Ectodermal cell (in vitro differentiated cells): ENCODE results near the gene SLC48A1.

ENCODE experiments used
- H3K27ac ChIP-seq: 2 replicates; pipeline ENCODE4 v1.7.0; 2013; ENCODE audit warnings: mild to moderate bottlenecking, low read depth, low read length; ENCODE audit not compliant: insufficient read depth, poor library complexity, severe bottlenecking
- H3K27me3 ChIP-seq: 2 replicates; pipeline ENCODE4 v1.7.0; 2013; ENCODE audit warnings: mild to moderate bottlenecking, low read length; ENCODE audit not compliant: insufficient read depth, control insufficient read depth, poor library complexity, severe bottlenecking
- H3K36me3 ChIP-seq: one replicate; pipeline ENCODE4 v1.7.0; 2013; ENCODE audit warnings: low read length; ENCODE audit not compliant: control insufficient read depth, insufficient read depth
- H3K4me1 ChIP-seq: one replicate; pipeline ENCODE4 v1.7.0; 2013; ENCODE audit warnings: low read length; ENCODE audit not compliant: control insufficient read depth, insufficient read depth
- H3K4me3 ChIP-seq: 2 replicates; pipeline ENCODE4 v1.7.0; 2013; ENCODE audit warnings: low read depth, low read length, control low read depth; ENCODE audit not compliant: insufficient read depth
- H3K9me3 ChIP-seq: 2 replicates; pipeline ENCODE4 v1.7.0; 2013; ENCODE audit warnings: mild to moderate bottlenecking, low read length, moderate library complexity; ENCODE audit not compliant: control insufficient read depth
- WGBS, 2 experiments: methylation state at CpG; one replicate each; pipeline ENCODE4 v1.1.7; 2013; ENCODE audit warnings: missing lambda C conversion rate in 2 of 2; 5-methylcytosine and 5-hydroxymethylcytosine counted together

SLC48A1 gene

DNA sequence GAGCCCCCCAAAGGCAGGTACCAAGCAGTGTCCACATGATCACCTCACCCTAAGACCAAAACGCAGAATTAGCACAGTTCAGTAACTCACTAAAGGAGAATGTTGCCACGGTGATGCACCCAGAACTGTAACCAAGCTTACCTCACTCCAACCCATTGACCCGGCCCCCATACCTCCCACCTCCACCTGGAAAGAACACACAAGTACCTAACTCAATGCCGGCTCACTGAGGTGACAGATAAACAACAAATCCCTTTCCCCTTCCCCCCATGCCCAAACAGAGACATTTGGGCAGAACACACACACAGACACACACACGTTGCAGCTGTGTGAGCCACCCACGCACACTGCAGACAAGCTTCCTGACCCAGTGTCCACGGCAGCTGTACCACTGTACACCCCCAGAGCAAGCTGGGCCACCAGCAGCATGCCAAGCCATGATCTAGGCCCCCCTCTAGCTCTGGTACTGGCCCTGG, 15.6 kb upstream of the SLC48A1 start:
- peaks cover 17% of the 10 kb centered on the region for H3K4me1 ChIP-seq

DNA sequence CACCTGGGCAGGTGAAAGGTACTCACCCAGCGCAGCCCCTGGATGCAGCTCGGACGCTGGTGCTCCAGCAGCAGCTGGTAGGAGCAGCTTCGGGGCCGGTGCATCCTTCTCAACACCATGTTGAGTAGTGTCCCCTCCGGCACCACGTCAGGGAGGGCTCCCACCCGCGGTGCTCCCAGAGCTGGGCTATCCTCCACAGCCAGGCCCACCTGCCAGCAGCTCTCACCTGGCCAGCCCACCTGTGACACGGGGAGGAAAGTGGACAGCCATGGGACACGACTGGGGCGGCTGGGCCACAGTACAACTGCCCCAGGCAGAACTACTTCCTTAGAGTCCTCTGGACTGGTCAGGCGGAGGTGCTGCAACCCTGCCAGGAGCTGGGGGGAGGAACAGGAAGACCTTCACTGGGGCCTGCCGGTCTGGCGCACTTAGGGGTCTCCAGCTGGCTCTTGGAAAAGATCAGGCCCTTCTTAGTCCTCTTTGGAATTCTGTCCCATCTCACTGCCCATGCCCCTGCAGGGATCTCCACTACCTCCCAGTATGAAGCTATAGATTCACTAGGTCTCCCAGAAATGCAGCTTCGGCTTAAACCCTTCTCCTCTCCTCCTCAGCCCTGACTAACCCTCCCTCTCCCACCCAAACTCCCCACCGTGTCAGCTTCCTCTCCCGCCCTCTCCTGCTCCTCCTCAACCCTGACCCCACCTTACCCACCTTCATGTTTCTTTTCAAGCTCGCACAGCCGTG, 15.0 kb upstream of the SLC48A1 start:
- Histone ChIP-seq H3K27me3 (peaks cover 11% of the 10 kb centered on the region), H3K4me3 (peak overlapping the region; percentile 51), H3K27ac (no peak overlapping the region), H3K36me3 (no peaks in the 10 kb centered on the region), H3K9me3 (no peaks in the 10 kb centered on the region), H3K4me1 (peaks cover 17% of the 10 kb centered on the region)
- 55 to 57% methylated on average over 20 of the region's 20 CpGs for WGBS, 2 experiments

More for the DNA sequence above, 15.6 kb upstream of the SLC48A1 start:
- whole genome bisulfite sequencing, 2 experiments, result 80 to 87% methylated on average over 7 of the region's 7 CpGs
- Histone ChIP-seq H3K36me3 (no peaks in the 10 kb centered on the region), H3K27ac (no peak overlapping the region), H3K9me3 (no peaks in the 10 kb centered on the region), H3K4me3 (no peak overlapping the region), H3K27me3 (peaks cover 11% of the 10 kb centered on the region)

DNA sequence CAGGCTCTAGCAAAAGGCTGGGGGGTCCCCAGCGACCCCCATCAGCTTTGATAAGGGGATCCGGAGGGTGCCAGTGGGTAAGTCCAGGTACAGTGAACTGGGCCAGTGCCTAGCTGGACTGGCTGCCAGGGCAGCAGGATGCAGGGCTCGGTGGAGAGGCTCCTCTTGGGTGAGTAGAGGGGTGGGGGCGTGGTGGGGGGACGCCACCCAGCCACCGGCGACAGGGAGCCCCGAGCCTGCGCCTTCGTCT, 14.5 kb upstream of the SLC48A1 start:
- H3K9me3 ChIP-seq, result no peaks in the 10 kb centered on the region
- H3K4me3 ChIP-seq, result peak overlapping the region; percentile 51
- no peak overlapping the region for H3K27ac ChIP-seq
- no peaks in the 10 kb centered on the region for H3K36me3 ChIP-seq
- peaks cover 17% of the 10 kb centered on the region for H3K4me1 ChIP-seq
- 9 to 10% methylated on average over 10 of the region's 10 CpGs for WGBS, 2 experiments
- H3K27me3 ChIP-seq, result peaks cover 11% of the 10 kb centered on the region

DNA sequence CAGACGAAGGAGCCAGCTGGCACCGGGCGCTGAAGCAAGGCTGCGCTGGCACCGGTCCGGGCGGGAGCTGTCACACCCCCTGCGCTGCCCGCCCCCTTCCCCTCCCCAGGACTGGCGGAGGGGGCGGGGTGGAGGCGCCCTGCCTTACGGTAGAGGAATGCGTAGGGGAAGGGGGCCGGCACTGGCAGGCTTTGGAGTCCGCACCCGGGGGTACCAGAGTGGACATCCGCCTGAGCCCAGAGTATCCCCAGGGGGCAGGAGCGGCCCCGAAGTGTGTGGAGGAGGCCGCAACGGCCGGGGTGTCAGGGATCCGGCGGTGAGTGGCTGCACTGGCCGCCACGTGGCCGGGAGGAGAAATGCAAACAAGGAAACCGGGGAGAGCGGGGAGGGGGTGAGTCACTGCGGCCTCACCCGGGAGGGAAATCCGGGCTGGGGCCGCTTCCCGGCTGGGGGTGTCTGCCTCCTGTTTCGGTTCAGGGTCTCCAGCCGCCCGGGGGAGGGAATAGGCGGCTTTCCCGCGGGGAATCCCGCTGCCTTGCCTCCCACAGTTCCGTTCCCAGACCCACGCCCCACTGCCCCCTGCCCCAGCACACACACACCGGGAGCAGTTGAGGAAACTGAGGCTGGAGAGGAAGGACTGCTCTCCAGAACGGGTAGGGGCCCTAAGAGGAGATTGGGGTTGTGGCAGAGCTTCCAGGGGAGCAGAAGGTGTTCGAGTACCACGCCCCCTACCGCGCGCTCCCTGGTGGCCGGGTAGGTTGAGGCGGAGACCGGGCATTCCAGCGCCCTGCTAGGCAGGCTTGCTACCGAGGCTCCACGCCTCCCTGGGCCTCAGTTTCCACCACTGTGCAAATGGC, 14.0 kb upstream of the SLC48A1 start, which contains the start of gene RAPGEF3:
Gene RAPGEF3 (minus strand): TSS at position 47 of the 857 bp plus-strand sequence. CDS start 324 bp downstream, outside the sequence.
- Histone ChIP-seq H3K4me1 (peaks cover 17% of the 10 kb centered on the region), H3K4me3 (peak within 1 kb of the TSS; percentile 51), H3K36me3 (no peaks in the 10 kb centered on the region), H3K9me3 (no peaks in the 10 kb centered on the region), H3K27ac (no peak within 1 kb of the TSS), H3K27me3 (peaks cover 11% of the 10 kb centered on the region)
- WGBS, 2 experiments, result 5% methylated on average over 57 of the region's 57 CpGs

DNA sequence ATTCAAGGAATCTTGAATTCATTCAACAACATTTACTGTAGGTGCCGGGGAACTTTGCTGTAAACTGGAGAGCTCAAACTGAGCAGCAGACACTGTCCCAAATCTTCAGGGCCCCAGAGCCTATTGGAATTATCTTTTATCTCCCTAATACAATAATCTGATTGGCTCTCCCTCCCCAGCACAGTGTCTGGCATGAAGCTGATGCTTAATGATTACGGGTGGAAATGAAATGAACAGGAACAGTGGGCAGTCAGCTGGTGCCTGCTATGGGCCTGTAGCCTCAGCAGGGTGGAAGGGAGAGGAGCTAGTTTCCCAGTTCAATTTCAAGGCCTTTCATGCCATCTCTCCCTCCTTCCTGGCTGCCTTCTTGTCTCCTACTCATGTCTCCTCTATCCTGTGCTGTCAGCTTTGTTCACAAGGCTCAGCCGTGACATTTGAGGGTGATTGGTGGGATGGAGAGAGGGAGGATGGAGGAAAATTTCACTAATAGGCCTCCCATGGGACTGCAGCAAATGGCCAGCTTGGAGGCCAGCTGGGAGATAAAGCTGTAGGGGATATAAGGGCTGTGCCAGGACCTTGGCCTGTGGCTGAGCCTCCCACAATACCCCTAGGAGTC, 10.1 kb upstream of the SLC48A1 start:
- Histone ChIP-seq H3K4me3 (no peak overlapping the region), H3K27ac (no peak overlapping the region), H3K36me3 (no peaks in the 10 kb centered on the region), H3K9me3 (no peaks in the 10 kb centered on the region), H3K4me1 (peaks cover 8% of the 10 kb centered on the region), H3K27me3 (peaks cover 11% of the 10 kb centered on the region)
- WGBS, 2 experiments, result 92 to 94% methylated on average over 3 of the region's 3 CpGs

DNA sequence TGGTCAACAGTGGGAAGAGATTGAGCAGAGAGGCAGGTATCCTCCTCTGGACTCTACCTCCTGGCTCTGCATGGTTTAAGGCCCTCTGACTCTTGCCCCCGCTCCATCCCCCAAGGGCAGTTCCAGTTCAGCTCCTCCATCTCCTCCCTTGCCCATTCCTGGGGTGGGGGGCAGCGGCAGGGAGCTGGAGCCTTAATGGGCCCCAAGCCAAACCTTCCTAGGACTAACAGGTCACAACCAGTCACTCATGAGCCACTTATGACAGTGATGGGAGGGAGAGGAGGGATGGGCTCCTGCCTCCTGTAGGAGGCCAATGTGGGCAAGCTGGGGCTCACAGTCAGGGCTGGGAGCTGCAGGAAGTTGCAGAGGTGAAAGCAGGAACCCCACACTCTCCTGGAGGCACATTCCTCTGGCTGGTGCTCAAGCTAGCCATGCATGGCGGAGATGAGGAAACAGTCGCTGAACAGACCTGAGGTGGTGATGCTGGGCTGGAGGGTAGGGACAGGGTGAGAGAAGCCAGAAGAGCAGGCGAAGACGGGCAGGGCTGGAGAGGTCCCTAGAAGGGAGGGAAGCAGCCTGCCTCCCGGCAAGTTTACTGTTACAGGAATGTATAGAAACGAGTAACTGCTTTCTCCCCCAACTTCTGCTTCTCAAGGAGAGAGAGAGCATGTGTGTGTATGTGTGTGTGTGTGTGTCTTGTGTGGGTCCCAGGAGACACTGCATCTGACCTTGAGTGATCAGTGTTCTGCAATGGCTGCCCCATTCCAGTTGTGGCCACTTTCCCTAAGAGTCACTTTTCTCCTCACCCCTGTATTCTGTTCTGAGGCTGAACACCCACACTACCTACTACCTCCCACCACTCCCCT, 9.3 kb upstream of the SLC48A1 start:
- H3K9me3 ChIP-seq, result no peaks in the 10 kb centered on the region
- peaks cover 1% of the 10 kb centered on the region for H3K4me1 ChIP-seq
- no peaks in the 10 kb centered on the region for H3K36me3 ChIP-seq
- no peak overlapping the region for H3K4me3 ChIP-seq
- H3K27me3 ChIP-seq, result peaks cover 7% of the 10 kb centered on the region
- 83 to 84% methylated on average over 8 of the region's 8 CpGs for WGBS, 2 experiments
- H3K27ac ChIP-seq, result no peak overlapping the region

DNA sequence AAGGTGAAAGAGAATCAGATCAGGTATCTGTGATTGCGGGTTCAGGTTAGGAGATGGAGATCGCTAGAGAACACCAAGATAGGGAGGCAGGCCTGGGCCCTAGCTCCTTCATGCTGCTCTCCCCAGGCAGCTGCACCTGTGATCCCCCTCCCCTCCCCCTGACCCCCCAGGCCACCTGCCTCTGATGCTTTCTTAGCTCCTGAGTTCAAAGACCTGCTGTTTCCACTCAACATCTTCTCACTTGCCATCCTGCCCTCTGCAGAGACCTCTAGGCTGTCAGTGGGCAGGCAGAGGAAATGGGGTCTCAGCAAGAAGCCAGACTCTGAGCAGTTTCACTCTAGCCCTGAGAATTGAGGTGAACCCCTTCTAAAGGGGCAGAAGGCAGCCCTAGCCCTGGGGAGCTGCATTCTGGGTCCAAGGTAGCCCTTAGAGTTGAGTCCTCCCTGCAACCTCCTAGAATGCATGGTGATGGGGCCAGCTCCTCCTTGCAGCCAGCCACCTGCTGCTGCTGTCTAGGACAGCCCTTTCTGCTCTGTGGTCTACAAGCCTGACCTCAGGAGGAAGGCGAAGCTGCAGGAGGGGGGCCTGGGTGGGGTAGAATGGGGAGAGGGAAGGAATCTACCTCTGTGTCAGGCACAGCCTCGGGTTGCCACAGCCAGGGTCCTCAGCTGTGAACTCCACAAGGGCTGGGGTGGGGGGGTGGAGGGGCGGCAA, 6.4 kb upstream of the SLC48A1 start:
- H3K9me3 ChIP-seq, result no peaks in the 10 kb centered on the region
- H3K27me3 ChIP-seq, result no peaks in the 10 kb centered on the region
- no peak overlapping the region for H3K27ac ChIP-seq
- no peaks in the 10 kb centered on the region for H3K4me1 ChIP-seq
- 76% methylated on average over 5 of the region's 5 CpGs for WGBS, 2 experiments
- H3K36me3 ChIP-seq, result no peaks in the 10 kb centered on the region
- H3K4me3 ChIP-seq, result no peak overlapping the region

DNA sequence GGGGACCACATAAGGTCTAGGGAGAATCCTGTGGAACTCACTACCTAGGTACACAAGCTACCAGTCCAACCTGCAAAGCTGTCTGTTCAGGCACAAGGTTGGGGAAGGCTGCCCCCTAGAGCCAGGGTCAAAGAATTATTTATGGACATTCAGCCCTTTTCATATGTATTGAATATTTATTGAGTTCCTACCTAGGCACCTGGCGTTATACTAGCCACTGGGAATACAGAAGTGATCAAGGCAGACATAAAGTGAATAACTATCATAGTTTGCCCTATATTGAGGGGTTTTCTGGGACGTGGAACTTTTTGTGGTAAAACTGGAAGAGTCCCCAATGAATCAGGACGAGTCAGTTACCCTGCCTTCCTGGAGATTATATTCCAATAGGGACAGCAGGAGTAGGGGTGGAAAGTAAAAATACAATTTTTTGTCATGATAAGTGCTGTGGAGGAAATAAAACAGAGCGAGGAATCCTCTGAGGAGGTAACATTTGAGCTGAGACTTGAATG, 5.8 kb upstream of the SLC48A1 start:
- no peaks in the 10 kb centered on the region for H3K36me3 ChIP-seq
- 68 to 83% methylated on average over 4 of the region's 4 CpGs for WGBS, 2 experiments

DNA sequence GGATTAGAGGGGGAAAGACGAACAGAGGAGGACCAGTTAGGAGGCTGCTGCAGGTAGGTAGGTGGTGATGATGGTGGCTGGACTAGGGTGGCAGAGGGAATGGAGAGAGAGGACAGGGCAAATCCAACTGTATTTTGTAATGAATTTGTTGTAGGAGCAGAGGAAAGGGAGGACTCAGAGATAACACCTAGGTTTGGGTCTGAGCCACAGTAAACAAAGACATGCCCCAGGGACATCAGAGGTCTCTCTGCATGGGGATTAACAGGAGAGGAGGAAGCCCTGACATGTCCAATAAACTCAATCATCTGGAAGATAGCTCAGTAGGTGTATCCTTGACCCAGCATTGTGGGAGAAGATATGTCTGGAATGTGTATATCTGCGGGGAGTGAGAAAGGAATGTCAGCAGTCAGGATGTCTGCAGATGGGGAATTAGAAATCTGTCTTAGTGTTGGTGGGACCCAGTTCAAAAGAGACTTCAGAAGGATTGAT, 4.7 kb upstream of the SLC48A1 start:
- Histone ChIP-seq H3K36me3 (no peaks in the 10 kb centered on the region), H3K27me3 (peaks cover 11% of the 10 kb centered on the region), H3K4me3 (no peak overlapping the region), H3K27ac (no peak overlapping the region), H3K4me1 (no peaks in the 10 kb centered on the region), H3K9me3 (no peaks in the 10 kb centered on the region)
- WGBS, 2 experiments, result 67 to 69% methylated on average over 2 of the region's 2 CpGs

More for the DNA sequence above, 5.8 kb upstream of the SLC48A1 start:
- peaks cover 2% of the 10 kb centered on the region for H3K27me3 ChIP-seq
- H3K27ac ChIP-seq, result no peak overlapping the region
- H3K9me3 ChIP-seq, result no peaks in the 10 kb centered on the region
- no peak overlapping the region for H3K4me3 ChIP-seq
- H3K4me1 ChIP-seq, result no peaks in the 10 kb centered on the region
